Breast epithelium (tissue), 3 donors: ENCODE measurements around the gene KLKB1.

ENCODE experiments used
- POLR2A ChIP-seq: fragments of 450-650 bp; IDR thresholded peaks from one replicate; pipeline ENCODE4 v1.6.1; 2016; ENCODE audit warnings: antibody characterized with exemption, mild to moderate bottlenecking, moderate library complexity
- TF ChIP-seq, protein P1 (sequence below), 3 donors: fragments of 450-650 bp; IDR thresholded peaks; one replicate each; pipeline ENCODE4 v1.5.1; 2016 to 2017; ENCODE audit warnings: antibody characterized with exemption in 3 of 3, mild to moderate bottlenecking in 3 of 3, moderate library complexity in 3 of 3

DNA sequence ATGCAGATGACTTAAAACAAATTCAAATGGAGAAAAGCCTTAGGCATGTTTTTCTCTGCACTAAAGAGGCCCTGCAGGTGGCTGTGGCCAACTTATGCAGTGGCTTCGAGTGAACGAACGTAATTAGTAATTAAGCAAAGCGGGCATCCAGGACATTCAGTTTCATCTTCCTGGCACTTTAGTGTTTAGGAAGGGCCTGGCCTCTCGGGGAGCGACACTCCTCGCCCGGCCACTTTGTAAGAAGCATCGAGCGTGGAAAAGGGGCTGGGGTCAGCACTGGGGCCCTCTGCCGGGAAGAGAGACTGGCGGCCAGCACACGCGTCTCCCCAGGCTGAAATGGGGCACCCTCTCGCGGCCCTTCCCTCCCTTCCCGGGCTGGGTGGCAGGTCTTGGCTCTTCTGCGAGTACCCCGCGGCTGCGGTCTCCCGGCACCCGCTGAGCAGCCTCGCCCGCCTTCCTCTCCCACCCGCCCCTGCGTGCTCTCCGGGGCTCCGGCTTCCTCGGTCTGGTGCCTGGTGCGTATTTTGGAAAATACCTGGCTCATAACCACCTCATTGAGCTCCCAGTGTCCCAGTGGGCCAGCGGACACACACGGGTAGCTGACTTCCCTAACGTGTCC lies 36.6 kb upstream of the KLKB1 start:
- TF ChIP-seq, protein P1, sequence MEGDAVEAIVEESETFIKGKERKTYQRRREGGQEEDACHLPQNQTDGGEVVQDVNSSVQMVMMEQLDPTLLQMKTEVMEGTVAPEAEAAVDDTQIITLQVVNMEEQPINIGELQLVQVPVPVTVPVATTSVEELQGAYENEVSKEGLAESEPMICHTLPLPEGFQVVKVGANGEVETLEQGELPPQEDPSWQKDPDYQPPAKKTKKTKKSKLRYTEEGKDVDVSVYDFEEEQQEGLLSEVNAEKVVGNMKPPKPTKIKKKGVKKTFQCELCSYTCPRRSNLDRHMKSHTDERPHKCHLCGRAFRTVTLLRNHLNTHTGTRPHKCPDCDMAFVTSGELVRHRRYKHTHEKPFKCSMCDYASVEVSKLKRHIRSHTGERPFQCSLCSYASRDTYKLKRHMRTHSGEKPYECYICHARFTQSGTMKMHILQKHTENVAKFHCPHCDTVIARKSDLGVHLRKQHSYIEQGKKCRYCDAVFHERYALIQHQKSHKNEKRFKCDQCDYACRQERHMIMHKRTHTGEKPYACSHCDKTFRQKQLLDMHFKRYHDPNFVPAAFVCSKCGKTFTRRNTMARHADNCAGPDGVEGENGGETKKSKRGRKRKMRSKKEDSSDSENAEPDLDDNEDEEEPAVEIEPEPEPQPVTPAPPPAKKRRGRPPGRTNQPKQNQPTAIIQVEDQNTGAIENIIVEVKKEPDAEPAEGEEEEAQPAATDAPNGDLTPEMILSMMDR (IDR thresholded peaks at IDR 0.05) = peak in 1 of 3 donors; percentile 13
- no peak for TF ChIP-seq POLR2A
